ENCODE data around the gene FOXL2NB.

FOXL2NB gene

GRCh38 chr3:138945709-138946662 is 1.0 kb upstream of the FOXL2NB start:
- ATAC-seq = no peak
- DNase-seq = no peak

- DNase-seq (no peak), ATAC-seq (no peak)
Observed at GRCh38 chr3:138947495-138948121, 591 bp downstream of the FOXL2NB start.

- no peak for ATAC-seq
- no peak for DNase-seq
Observed at GRCh38 chr3:138948371-138949001, 1.5 kb downstream of the FOXL2NB start.

- ATAC-seq = no peak
Observed at GRCh38 chr3:138949002-138949418, 2.0 kb downstream of the FOXL2NB start.

GRCh38 chr3:138949445-138950005 is 2.5 kb downstream of the FOXL2NB start:
- DNase-seq (no peak), ATAC-seq (no peak)

More at GRCh38 chr3:138949002-138949418, 2.0 kb downstream of the FOXL2NB start:
- DNase-seq = no peak

GRCh38 chr3:138950006-138950644 is 3.1 kb downstream of the FOXL2NB start:
- peak; percentile 38 for DNase-seq
- ATAC-seq = no peak

- ATAC-seq (no peak), DNase-seq (no peak)
Observed at GRCh38 chr3:138950701-138951100, 3.7 kb downstream of the FOXL2NB start.

- DNase-seq (no peak), ATAC-seq (peak; percentile 28)
Observed at GRCh38 chr3:138960417-138960852, 13.4 kb downstream of the FOXL2NB start.

GRCh38 chr3:138962854-138963560 is 16.0 kb downstream of the FOXL2NB start:
- DNase-seq (no peak), ATAC-seq (no peak)

GRCh38 chr3:138964264-138964663 is 17.2 kb downstream of the FOXL2NB start:
- no peak for ATAC-seq
- no peak for DNase-seq

- ATAC-seq = no peak
- no peak for DNase-seq
Observed at GRCh38 chr3:138964923-138965322, 17.9 kb downstream of the FOXL2NB start.

GRCh38 chr3:138971766-138972320 is 24.8 kb downstream of the FOXL2NB start:
- DNase-seq (no peak), ATAC-seq (no peak)

GRCh38 chr3:138972941-138973340 is 25.9 kb downstream of the FOXL2NB start:
- no peak for DNase-seq
- ATAC-seq = no peak

GRCh38 chr3:138974462-138974861 is 27.4 kb downstream of the FOXL2NB start:
- no peak for ATAC-seq
- no peak for DNase-seq

- DNase-seq = no peak
- ATAC-seq = no peak
Observed at GRCh38 chr3:138975351-138975750, 28.3 kb downstream of the FOXL2NB start.

- DNase-seq = no peak
- ATAC-seq = no peak
Observed at GRCh38 chr3:138976047-138976446, 29.0 kb downstream of the FOXL2NB start.

- DNase-seq = no peak
- ATAC-seq = no peak
Observed at GRCh38 chr3:138984816-138985215, 37.8 kb downstream of the FOXL2NB start.

GRCh38 chr3:138985932-138986331 is 38.9 kb downstream of the FOXL2NB start:
- ATAC-seq (no peak), DNase-seq (no peak)

GRCh38 chr3:138987181-138987580 is 40.2 kb downstream of the FOXL2NB start:
- no peak for DNase-seq
- no peak for ATAC-seq

- DNase-seq (no peak), ATAC-seq (no peak)
Observed at GRCh38 chr3:138995706-138996105, 48.7 kb downstream of the FOXL2NB start.
